Activated CD8-positive, alpha-beta T cell treated with anti-CD3 and anti-CD28 coated beads for 36 hours (primary cell): ENCODE data around the gene JAK1. TPM values are rescaled to one million over a fixed set of nuclear protein-coding genes. Genes with fewer than 3 reads are reported as not detected.

Experiments used
- ATAC-seq: fragments of 200-7000 bp; cut with Tn5 transposase; one replicate; pipeline ENCODE4 v1.10.0; 2021; ENCODE audit warnings: mild to moderate bottlenecking, moderate library complexity
- CTCF ChIA-PET: fragments of 350-600 bp; sonication (Branson Sonifier 250); formaldehyde crosslinking; loops from one replicate; lab custom pipeline; 2021; ENCODE audit warnings: antibody characterized with exemption; lab: Charles Lee
- POLR2A ChIA-PET: fragments of 350-600 bp; sonication (Branson Sonifier 250); formaldehyde crosslinking; loops from one replicate; lab custom pipeline; 2021; ENCODE audit warnings: antibody characterized with exemption; lab: Charles Lee
- DNase-seq: peaks from one replicate; pipeline ENCODE4 v3.0.0-alpha.2; 2020
- H3K27ac Mint-ChIP-seq: one replicate; pipeline ENCODE4 v1.8.0; 2021; ENCODE audit warnings: mild to moderate bottlenecking, mixed read lengths
- H3K27me3 Mint-ChIP-seq: one replicate; pipeline ENCODE4 v1.8.0; 2021; ENCODE audit warnings: mixed read lengths
- H3K36me3 Mint-ChIP-seq: one replicate; pipeline ENCODE4 v1.8.0; 2021; ENCODE audit warnings: low read depth, mixed read lengths
- H3K4me1 Mint-ChIP-seq: one replicate; pipeline ENCODE4 v1.8.0; 2021; ENCODE audit warnings: low read depth, mixed read lengths
- H3K4me3 Mint-ChIP-seq: one replicate; pipeline ENCODE4 v1.8.0; 2021; ENCODE audit warnings: mild to moderate bottlenecking, moderate library complexity, mixed read lengths
- H3K9me3 Mint-ChIP-seq: one replicate; pipeline ENCODE4 v1.8.0; 2021; ENCODE audit warnings: mixed read lengths
- intact Hi-C: fragments of 100-400 bp; cut with micrococcal nuclease; formaldehyde crosslinking; loops from one replicate; pipeline ENCODE4 v1.10.0; 2022
- total RNA-seq, 2 experiments: library from RNA; stranded (reverse); gene quantifications; one replicate each; pipeline ENCODE4 v1.2.3, GENCODE V29; 2021
- TF ChIP-seq, protein P1 (sequence below): fragments of 200-600 bp; IDR thresholded peaks from one replicate; pipeline ENCODE4 v1.8.0; 2022; ENCODE audit warnings: antibody characterized with exemption, mild to moderate bottlenecking

JAK1 gene
- total RNA-seq, 2 experiments from 2014 or later, result 96.3 to 108 TPM

- Mint-ChIP-seq H3K27me3 (no peaks in the 10 kb centered on the region), H3K27ac (no peak overlapping the region), H3K36me3 (no peaks in the 10 kb centered on the region), H3K4me3 (no peak overlapping the region), H3K9me3 (no peaks in the 10 kb centered on the region), H3K4me1 (peaks cover 16% of the 10 kb centered on the region)
- ATAC-seq (no peak), DNase-seq (no peak)
- TF ChIP-seq, protein P1, sequence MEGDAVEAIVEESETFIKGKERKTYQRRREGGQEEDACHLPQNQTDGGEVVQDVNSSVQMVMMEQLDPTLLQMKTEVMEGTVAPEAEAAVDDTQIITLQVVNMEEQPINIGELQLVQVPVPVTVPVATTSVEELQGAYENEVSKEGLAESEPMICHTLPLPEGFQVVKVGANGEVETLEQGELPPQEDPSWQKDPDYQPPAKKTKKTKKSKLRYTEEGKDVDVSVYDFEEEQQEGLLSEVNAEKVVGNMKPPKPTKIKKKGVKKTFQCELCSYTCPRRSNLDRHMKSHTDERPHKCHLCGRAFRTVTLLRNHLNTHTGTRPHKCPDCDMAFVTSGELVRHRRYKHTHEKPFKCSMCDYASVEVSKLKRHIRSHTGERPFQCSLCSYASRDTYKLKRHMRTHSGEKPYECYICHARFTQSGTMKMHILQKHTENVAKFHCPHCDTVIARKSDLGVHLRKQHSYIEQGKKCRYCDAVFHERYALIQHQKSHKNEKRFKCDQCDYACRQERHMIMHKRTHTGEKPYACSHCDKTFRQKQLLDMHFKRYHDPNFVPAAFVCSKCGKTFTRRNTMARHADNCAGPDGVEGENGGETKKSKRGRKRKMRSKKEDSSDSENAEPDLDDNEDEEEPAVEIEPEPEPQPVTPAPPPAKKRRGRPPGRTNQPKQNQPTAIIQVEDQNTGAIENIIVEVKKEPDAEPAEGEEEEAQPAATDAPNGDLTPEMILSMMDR, result no peak
- intact Hi-C loops, result no loop called here
- CTCF ChIA-PET, result interaction anchor here (1.0 kb wide), 1 partner anchor 93 kb away, joined by 3 read pairs; no protein-coding TSS in a partner anchor
- POLR2A ChIA-PET, result interaction anchor here (1.0 to 1.2 kb wide), 3 partner anchors 16 to 58 kb away, joined by 3 read pairs; no protein-coding TSS in a partner anchor
Measured at GRCh38 chr1:64981601-64982533, 15.5 kb upstream of the JAK1 start.

- CTCF ChIA-PET, result no interaction called here
- no peaks in the 10 kb centered on the region for H3K9me3 Mint-ChIP-seq
- H3K36me3 Mint-ChIP-seq, result no peaks in the 10 kb centered on the region
- peaks cover 16% of the 10 kb centered on the region for H3K4me1 Mint-ChIP-seq
- POLR2A ChIA-PET, result interaction anchor here (0.6 to 1.2 kb wide), 2 partner anchors 32 to 57 kb away, joined by 3 to 4 read pairs; no protein-coding TSS in a partner anchor
- intact Hi-C loops, result no loop called here
- TF ChIP-seq, protein P1, result no peak
- H3K4me3 Mint-ChIP-seq, result no peak overlapping the region
- DNase-seq (no peak), ATAC-seq (peak; percentile 85)
- no peak overlapping the region for H3K27ac Mint-ChIP-seq
- no peaks in the 10 kb centered on the region for H3K27me3 Mint-ChIP-seq
Measured at GRCh38 chr1:64980745-64981600, 14.6 kb upstream of the JAK1 start.

DNA sequence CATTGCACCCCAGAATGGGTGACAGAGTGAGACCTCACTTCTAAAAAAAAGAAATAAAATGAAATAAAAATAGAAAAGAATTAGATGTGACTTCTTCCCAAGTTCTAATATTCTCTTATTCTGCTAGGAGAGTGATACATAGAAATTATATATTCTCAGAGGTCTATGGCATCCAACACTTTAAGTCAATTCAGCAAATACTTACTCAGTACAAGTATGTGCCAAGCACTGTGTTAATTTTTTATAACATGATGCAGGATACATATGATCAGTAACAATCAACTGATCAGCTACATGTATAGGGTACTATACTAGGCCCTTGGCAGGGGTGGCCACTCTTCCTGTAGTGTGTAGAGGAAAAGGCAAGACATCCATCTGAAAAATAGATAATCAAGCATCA, 13.0 kb upstream of the JAK1 start:
- intact Hi-C loops, result no loop called here
- Mint-ChIP-seq H3K27ac (no peak overlapping the region), H3K4me3 (no peak overlapping the region), H3K4me1 (peaks cover 16% of the 10 kb centered on the region), H3K36me3 (no peaks in the 10 kb centered on the region), H3K27me3 (no peaks in the 10 kb centered on the region), H3K9me3 (no peaks in the 10 kb centered on the region)
- DNase-seq (no peak), ATAC-seq (no peak)
- POLR2A ChIA-PET, result no interaction called here
- TF ChIP-seq, protein P1, result no peak
- CTCF ChIA-PET, result no interaction called here

- POLR2A ChIA-PET, result no interaction called here
- Mint-ChIP-seq H3K36me3 (no peaks in the 10 kb centered on the region), H3K27me3 (no peaks in the 10 kb centered on the region), H3K27ac (no peak overlapping the region), H3K4me3 (no peak overlapping the region), H3K9me3 (no peaks in the 10 kb centered on the region), H3K4me1 (peaks cover 11% of the 10 kb centered on the region)
- ATAC-seq, result no peak
- TF ChIP-seq, protein P1, result no peak
- intact Hi-C loops, result no loop called here
- DNase-seq, result no peak
- CTCF ChIA-PET, result no interaction called here
Measured at GRCh38 chr1:64976361-64976760, 10.0 kb upstream of the JAK1 start.
